Measurements from ENCODE around the gene HPCAL1.

GRCh38 chr2:10436583-10437110, 133.9 kb downstream of the HPCAL1 start:
- TF ChIP-seq CTCF (conservative IDR thresholded peaks at IDR 0.05; ENCODE audit: low read depth in 2 of 2) (no peak), EZH2 (IDR thresholded peaks at IDR 0.05; ENCODE audit: low read depth, unreplicated experiment) (no peak), ZNF462 (CRISPR knock-in tag; IDR thresholded peaks at IDR 0.05) (no peak), ZNF114 (CRISPR knock-in tag; IDR thresholded peaks at IDR 0.05) (no peak), POLR2AphosphoS5 (IDR thresholded peaks at IDR 0.05; ENCODE audit: low read depth) (no peak), REST (IDR thresholded peaks at IDR 0.05; ENCODE audit: unreplicated experiment) (no peak), EZH2phosphoT487 (IDR thresholded peaks at IDR 0.05; ENCODE audit: unreplicated experiment) (no peak)

Measured in GM23338 (cell line).